NCI-H510A treated with DMSO at 0.1 percent for 48 hours (cell line): Measurements from ENCODE around the gene ADAT1.
"Not testable (repeated sequence)": the region's sequence is repeated elsewhere in the genome, so short reads cannot be mapped to it uniquely, and the experiment has no call there.

ENCODE experiments used
- DNase-seq: peaks from one replicate; lab custom pipeline; 2025; lab: John Stamatoyannopoulos, UW

Gene ADAT1

DNA sequence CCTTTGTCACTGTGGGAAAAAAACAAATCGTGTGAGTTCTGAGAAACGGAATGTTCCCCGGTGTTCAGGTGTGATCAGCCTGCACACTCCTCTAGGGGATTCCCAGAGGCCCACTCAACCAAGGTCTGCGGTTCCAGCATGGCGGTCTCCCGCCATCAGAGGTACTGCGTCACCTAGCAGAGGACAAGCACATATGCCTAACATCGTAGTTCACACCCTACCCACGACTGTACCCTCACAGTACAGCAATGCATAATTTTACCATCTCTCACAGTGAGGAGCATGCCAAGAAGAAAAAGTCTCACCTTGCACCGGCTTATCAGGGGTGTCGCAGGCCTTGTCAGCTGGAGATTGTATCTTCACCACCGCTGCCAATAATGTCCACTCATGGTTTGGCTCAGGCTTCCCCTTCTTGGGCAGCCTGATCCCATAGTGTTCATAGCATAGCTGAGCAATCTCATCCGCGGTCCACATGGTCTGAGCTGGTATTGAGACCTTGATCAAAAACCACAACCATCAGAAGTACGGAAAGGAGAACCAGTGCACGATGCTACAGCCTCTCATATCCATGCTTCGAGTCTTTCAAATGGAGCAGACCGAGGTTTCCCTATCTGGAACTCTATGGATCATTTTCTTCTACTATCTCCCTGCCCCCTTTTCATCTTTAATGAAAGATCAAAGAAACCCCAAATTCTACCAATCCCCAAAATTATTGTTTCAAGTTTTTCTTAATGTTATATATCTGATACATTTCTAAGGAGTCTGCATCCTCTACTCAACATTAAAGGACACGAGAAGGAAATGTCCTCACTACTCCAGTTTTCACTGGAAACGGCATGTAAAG, 2.5 kb downstream of the ADAT1 start:
- no peak for DNase-seq

GRCh38 chr16:75618780-75619179, 4.3 kb downstream of the ADAT1 start:
- DNase-seq: no peak

DNA sequence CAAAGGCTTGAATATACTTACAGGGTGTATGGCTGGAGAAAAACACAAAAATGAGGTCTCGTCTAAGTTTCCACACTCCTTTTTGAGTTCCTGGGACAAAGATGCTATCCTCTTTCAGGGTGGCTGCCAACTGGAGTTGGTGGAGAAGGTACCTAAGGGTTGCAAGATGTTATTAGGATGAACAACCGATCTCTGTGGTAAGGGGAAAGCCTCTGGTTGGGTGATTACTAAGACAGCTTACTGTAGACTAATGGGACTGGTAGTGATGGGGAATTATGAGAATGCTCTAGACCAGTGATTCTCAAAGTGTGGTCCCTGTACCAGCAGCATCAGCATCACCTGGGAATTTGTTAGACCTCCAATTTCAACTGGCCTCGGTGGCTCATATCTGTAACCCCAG, 6.0 kb downstream of the ADAT1 start:
- DNase-seq: no peak

GRCh38 chr16:75616521-75617010, 6.5 kb downstream of the ADAT1 start:
- no peak for DNase-seq

DNA sequence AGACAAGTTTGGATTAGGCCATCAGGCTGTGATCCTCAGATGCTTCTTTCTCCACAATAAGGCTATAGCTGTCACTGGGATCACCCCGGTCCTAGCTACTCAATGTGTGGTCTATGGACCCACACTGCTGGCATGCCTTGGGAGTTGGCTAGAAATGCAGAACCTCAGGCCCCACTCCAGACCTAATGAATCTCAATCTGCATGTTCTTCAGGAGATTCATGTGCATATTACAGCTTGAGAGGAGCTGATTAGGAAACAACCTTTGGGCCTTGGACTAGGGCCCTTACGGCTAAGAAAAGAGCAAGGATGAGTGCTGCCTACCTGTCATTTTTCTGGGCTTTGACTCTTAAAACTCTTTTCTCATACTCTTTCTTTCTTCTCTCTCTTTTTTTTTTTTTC, 7.5 kb downstream of the ADAT1 start:
- DNase-seq: no peak

DNA sequence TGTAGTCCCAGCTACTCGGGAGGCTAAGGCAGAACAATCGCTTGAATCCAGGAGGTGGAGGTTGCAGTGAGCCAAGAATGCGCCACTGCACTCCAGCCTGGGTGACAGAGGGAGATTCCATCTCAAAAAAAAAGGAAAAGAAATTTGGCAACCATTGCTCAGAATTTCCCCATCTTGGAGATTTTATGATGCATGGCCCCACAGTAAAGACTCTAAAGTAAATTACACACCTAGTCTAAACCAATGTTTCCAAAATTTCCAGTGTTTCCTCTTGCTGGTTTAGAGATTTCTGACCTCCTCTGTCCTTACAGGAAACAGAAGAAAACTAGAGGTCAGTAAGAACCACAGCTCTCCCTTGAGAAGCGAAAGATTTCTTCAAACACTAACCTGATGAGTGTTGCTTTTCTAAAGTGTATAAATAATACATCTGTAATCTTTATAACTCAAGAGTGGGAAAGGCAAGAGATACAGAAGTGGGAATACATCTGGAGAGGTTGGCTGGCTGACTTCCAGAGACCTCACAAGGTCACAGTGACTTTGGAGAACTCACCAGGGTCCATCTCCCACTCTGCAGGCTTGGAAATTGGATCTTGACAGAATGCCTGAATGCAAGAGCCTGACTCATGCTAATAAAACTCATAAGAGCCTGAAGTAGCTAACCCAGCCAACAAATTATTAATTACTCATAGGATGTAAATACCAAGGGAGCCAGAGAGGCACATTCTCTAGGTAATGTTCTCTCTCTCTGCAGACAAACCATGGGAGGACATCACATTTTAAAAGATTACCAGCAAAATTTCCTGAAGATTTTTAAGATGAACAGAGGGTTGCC, 8.8 kb downstream of the ADAT1 start:
- no peak for DNase-seq

DNA sequence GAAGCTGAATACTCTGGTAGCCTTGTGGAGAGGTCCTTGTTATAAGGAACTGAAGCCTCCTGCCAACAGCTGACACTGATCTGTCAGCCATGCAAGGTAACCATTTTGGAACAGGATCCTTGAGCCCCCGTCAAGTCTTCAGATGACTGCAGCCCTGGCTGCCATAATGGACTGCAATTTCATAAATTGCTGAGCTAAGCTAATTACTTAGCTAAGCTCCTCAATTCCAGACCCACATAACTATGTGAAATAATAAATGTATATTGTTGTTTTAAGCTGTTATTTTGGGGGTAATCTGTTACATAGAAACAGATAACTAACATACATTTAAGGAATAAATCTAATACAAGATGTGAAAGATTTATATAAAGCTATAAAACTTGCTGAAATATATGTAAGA, 16.6 kb downstream of the ADAT1 start:
- no peak for DNase-seq

DNA sequence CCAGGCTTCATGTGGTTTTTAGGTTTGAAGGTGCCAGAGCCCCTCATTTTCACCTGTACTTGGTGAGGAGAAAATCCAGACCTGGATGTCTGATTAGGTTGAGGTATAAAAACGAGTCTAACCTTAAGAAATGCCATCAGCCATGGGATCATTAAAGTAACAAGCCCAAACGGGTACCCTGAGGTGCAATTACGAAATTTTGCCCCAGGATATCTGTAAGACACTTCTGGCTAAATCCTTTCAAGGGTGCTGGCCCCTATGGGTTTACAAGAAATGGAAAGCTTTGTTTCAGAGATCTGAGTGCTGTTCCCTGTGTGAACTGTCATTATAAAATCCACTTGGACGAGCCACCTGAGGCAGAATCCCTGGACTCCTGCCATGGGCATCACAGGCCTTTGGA, 19.8 kb downstream of the ADAT1 start:
- no peak for DNase-seq

DNA sequence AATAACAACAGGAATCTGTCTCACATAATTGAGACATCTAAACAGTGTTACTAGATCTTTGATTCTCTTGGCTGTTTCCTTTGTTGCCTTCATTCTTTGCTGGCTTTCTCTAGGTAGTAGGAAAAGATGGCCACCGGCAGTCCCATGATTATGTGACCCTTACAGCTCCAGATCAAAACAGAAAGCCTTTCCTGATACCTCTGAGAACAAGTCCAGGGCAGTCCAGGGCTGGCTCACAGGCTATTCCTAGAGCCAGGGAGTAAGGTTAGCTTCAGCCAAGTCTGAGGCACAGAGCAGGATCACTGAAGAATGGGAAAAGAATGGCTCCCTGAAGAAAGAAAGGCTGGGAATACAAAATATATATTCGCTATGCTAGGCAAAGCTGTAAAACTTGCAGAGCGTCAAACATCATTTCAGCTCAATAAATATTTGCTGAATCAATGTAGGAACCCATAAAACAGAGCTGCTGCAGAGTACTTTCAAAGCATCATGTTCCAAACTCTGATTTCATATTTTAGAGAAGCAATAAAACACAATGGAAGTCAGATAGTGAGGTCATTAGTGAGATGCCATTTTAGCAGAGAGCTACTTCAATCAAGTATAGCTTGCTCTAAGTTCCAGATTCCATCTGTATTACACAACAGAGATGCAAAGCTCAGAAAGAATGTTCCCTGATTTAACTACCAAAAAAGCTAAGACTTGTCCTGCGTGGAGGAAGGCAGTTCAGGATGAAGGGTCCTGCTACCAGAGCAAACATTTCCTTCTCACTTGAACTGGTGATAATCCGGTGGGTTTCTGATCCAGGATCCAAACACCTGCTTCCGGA, 23.4 kb downstream of the ADAT1 start:
- DNase-seq: no peak

DNA sequence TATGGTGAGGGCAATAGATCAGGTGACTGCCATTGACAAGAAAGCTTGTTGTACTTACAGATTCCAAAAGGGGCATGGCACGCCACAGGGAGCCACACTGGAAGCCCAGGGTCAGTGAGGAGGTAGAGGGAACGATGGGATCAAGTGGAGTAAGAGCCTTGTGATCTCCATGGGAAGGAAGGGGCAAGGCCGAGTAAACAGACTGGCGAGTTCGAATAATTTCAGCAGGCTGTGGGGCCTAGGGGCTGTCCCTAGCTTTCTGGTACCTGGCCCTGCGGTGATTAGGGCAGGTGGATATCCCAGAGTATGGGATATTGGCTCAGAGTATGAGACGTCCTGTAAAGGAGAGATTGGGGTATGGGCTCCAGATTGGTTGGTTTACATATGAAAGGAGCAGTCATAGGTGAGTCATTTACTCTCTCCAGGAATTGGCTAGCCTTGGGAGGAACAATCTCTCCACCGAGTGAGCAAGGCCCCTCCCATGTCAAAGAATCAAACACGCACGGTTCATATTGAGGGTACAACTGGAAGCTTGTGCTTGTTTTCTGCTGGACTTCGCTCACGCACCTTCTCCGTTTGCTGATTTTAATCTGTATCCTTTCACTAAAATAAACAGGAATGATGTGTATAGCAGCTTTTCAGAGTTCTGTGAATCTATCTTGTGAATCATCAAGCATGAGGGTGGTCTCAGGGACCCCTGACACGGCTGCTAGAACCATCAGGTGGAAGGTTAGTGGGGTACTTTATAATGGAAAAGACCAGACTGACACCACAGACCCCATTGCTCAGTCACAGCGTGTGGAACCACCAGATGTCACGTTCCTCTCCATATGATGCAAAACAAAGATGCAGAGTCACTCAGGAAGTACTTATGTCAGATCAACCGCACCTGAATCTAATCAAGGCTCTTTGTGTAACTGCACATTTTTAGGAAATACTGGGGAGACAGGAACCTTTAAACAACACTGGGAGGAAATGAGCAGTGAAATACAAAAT, 29.0 kb downstream of the ADAT1 start:
- DNase-seq: peak; percentile 47

GRCh38 chr16:75593308-75593707, 29.8 kb downstream of the ADAT1 start:
- DNase-seq: no peak

GRCh38 chr16:75591927-75592326, 31.2 kb downstream of the ADAT1 start:
- DNase-seq: not testable (repeated sequence)

GRCh38 chr16:75590920-75591843, 31.9 kb downstream of the ADAT1 start:
- no peak for DNase-seq

- no peak for DNase-seq
Measured at GRCh38 chr16:75589306-75589705, 33.8 kb downstream of the ADAT1 start.

GRCh38 chr16:75588716-75589115, 34.4 kb downstream of the ADAT1 start:
- DNase-seq: no peak

- DNase-seq: no peak
Measured at GRCh38 chr16:75584108-75584507, 39.0 kb downstream of the ADAT1 start.

DNA sequence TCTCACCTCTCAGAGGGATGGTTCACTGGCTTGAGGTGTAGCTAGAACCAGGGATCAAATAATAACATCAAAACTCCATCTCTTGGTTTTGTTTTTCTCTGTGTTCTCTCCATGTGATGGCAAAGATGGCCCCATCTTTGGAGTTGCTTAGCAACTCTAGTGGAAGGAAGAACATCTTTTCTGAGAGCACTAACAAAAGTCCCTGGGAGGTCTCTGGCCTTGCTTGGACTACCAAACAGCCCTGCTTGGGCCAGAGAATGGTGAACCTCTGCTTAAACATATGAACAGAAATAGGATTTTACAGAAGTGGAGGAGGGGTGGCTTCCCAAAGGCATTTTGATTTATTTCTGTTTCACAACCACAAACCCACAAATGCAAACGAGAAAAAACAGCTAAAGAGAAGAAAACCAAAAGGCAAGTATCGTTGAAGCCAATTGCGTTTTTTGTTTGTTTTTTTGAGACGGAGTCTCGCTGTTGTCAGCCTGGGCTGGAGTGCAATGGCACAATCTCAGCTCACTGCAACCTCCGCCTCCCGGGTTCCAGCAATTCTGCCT, 43.7 kb downstream of the ADAT1 start:
- DNase-seq: no peak

DNA sequence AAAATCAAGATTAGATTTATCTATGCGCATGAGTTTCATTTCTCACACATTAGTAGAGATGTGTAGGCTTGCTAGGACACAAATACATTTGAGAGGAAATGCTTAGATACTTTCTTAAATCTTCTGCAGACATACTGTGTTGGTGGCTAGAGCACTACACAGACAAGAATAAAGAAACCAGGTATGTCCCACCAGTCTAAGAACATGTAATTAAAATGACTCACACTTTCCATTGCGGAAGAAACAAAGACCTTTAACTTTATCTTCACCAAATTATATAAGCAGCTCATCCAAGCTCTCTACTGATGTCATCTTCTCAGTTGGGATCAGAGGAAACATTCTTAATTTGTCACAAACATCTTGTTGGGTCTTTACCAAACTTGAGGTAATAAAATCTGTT, 44.4 kb downstream of the ADAT1 start:
- DNase-seq: no peak

- no peak for DNase-seq
Measured at GRCh38 chr16:75578212-75578611, 44.9 kb downstream of the ADAT1 start.
